ENCODE results near the gene SMYD3. TPM values are rescaled to one million over a fixed set of nuclear protein-coding genes. Genes with fewer than 3 reads are reported as not detected.
A peak's percentile ranks its signal among the peaks of the same experiment; 100 is the strongest.
"Not testable (repeated sequence)": the region's sequence is repeated elsewhere in the genome, so short reads cannot be mapped to it uniquely, and the experiment has no call there.

Gene SMYD3
- total and polyA plus RNA-seq, 2 donors (not counting 1 experiment from before 2014, with no cell fraction given) = 69.4 to 83.1 TPM

DNA sequence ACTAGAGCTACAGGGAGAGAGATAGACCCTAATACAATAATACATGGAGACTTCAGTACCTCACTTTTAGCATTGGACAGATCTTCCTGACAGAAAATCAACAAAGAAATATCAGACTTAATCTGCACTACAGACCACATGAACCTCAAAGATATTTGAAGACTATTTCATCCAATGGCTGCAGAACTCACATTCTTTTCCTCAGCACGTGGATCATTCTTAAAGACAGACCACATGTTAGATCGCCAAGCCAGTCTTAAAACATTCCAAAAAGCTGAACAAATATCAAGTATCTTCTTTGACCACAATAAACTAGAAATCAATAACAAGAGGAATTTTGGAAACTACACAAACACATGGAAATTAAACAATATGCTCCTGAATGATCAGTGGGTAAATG, 776.3 kb downstream of the SMYD3 start:
- Histone ChIP-seq H2AFZ (ENCODE audit: low read length) (no peak overlapping the region), H3K4me3 (replicated peaks in 1 of 4; ENCODE audit: control extremely low read depth in 1 of 4, insufficient read depth in 1 of 4, low read depth in 3 of 4, low read length in 4 of 4) (no peak overlapping the region), H3K9ac (ENCODE audit: insufficient read depth, low read length) (no peak overlapping the region), H3K4me2 (ENCODE audit: extremely low read depth, insufficient read depth, low read length) (no peak overlapping the region), H3K27me3 (ENCODE audit: control insufficient read depth, insufficient read depth, low read length) (no peaks in the 10 kb centered on the region), H4K20me1 (ENCODE audit: control insufficient read depth, extremely low read depth, insufficient read depth, low read length) (no peaks in the 10 kb centered on the region), H3K36me3 (ENCODE audit: control insufficient read depth, insufficient read depth, low read length) (no peaks in the 10 kb centered on the region), H3K4me1 (ENCODE audit: control insufficient read depth, extremely low read depth, insufficient read depth, low read length) (no peaks in the 10 kb centered on the region), H3K27ac (ENCODE audit: insufficient read depth, low read length) (no peak overlapping the region), H3K79me2 (ENCODE audit: control insufficient read depth, insufficient read depth, low read length) (no peaks in the 10 kb centered on the region), H3K9me3 (ENCODE audit: control insufficient read depth, insufficient read depth, low read depth, low read length) (no peaks in the 10 kb centered on the region)
- TF ChIP-seq EZH2 (IDR thresholded peaks at IDR 0.05; ENCODE audit: low read length, missing control alignments) = no peak
- TF ChIP-seq, protein P1, sequence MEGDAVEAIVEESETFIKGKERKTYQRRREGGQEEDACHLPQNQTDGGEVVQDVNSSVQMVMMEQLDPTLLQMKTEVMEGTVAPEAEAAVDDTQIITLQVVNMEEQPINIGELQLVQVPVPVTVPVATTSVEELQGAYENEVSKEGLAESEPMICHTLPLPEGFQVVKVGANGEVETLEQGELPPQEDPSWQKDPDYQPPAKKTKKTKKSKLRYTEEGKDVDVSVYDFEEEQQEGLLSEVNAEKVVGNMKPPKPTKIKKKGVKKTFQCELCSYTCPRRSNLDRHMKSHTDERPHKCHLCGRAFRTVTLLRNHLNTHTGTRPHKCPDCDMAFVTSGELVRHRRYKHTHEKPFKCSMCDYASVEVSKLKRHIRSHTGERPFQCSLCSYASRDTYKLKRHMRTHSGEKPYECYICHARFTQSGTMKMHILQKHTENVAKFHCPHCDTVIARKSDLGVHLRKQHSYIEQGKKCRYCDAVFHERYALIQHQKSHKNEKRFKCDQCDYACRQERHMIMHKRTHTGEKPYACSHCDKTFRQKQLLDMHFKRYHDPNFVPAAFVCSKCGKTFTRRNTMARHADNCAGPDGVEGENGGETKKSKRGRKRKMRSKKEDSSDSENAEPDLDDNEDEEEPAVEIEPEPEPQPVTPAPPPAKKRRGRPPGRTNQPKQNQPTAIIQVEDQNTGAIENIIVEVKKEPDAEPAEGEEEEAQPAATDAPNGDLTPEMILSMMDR (conservative IDR thresholded peaks at IDR 0.05 in 1 of 2, IDR thresholded peaks at IDR 0.05 in 1 of 2; ENCODE audit: low read depth in 1 of 2, low read length in 2 of 2) = no peak
- DNase-seq (ENCODE audit: low read depth in 2 of 2) = peak in 1 of 2 donors; percentile 67

DNA sequence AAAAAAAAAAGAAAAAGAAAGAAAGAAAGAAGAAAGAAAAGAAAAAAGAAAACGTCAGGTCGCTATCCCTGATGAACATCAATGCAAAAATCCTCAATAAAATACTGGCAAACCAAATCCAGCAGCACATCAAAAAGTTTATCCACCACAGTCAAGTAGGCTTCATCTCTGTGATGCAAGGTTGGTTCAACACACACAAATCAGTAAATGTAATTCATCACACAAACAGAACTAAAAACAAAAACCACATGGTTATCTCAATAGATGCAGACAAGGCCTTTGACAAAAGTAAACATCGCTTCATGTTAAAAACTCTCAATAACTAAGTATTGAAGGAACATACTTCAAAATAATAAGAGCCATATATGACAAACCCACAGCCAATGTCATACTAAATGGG, 779.0 kb downstream of the SMYD3 start:
- H3K4me1 ChIP-seq (ENCODE audit: control insufficient read depth, extremely low read depth, insufficient read depth, low read length); H3K4me2 ChIP-seq (ENCODE audit: extremely low read depth, insufficient read depth, low read length); H3K9ac ChIP-seq (ENCODE audit: insufficient read depth, low read length); H3K9me3 ChIP-seq (ENCODE audit: control insufficient read depth, insufficient read depth, low read depth, low read length); H3K79me2 ChIP-seq (ENCODE audit: control insufficient read depth, insufficient read depth, low read length); H2AFZ ChIP-seq (ENCODE audit: low read length); H4K20me1 ChIP-seq (ENCODE audit: control insufficient read depth, extremely low read depth, insufficient read depth, low read length); H3K27ac ChIP-seq (ENCODE audit: insufficient read depth, low read length); H3K4me3 ChIP-seq (replicated peaks in 1 of 4; ENCODE audit: control extremely low read depth in 1 of 4, insufficient read depth in 1 of 4, low read depth in 3 of 4, low read length in 4 of 4); H3K36me3 ChIP-seq (ENCODE audit: control insufficient read depth, insufficient read depth, low read length); H3K27me3 ChIP-seq (ENCODE audit: control insufficient read depth, insufficient read depth, low read length); DNase-seq (ENCODE audit: low read depth in 2 of 2): not testable (repeated sequence)

DNA sequence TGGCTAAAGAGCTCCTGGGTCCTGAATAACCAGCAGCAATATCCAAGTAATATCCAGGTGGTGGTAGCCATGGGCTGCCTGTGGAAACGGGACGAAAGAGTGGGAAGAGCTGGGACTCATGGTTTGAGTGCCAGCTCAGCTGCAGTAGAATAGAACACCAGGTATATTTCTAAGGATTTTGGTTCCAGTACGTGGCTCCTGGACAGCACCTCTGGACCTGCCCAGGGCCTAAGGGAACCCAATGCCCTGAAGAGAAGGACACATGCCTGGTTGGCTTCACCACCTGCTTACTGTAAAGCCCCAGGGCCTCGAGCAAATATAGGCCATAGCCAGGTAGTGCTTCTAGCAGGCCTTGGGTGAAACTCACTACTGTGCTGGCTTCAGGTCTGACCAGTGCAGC, 785.6 kb downstream of the SMYD3 start:
- Histone ChIP-seq H3K4me2 (ENCODE audit: extremely low read depth, insufficient read depth, low read length) (no peak overlapping the region), H3K79me2 (ENCODE audit: control insufficient read depth, insufficient read depth, low read length) (no peaks in the 10 kb centered on the region), H3K4me1 (ENCODE audit: control insufficient read depth, extremely low read depth, insufficient read depth, low read length) (no peaks in the 10 kb centered on the region), H3K4me3 (replicated peaks in 1 of 4; ENCODE audit: control extremely low read depth in 1 of 4, insufficient read depth in 1 of 4, low read depth in 3 of 4, low read length in 4 of 4) (no peak overlapping the region), H3K27ac (ENCODE audit: insufficient read depth, low read length) (no peak overlapping the region), H3K9ac (ENCODE audit: insufficient read depth, low read length) (no peak overlapping the region), H4K20me1 (ENCODE audit: control insufficient read depth, extremely low read depth, insufficient read depth, low read length) (no peaks in the 10 kb centered on the region), H3K36me3 (ENCODE audit: control insufficient read depth, insufficient read depth, low read length) (no peaks in the 10 kb centered on the region), H3K27me3 (ENCODE audit: control insufficient read depth, insufficient read depth, low read length) (no peaks in the 10 kb centered on the region), H2AFZ (ENCODE audit: low read length) (no peak overlapping the region), H3K9me3 (ENCODE audit: control insufficient read depth, insufficient read depth, low read depth, low read length) (no peaks in the 10 kb centered on the region)
- no peak for TF ChIP-seq EZH2 (IDR thresholded peaks at IDR 0.05; ENCODE audit: low read length, missing control alignments)
- TF ChIP-seq, protein P1 (conservative IDR thresholded peaks at IDR 0.05 in 1 of 2, IDR thresholded peaks at IDR 0.05 in 1 of 2; ENCODE audit: low read depth in 1 of 2, low read length in 2 of 2) = no peak
- DNase-seq (ENCODE audit: low read depth in 2 of 2) = no peak
